ENCODE results near the gene ADD1.

DNA sequence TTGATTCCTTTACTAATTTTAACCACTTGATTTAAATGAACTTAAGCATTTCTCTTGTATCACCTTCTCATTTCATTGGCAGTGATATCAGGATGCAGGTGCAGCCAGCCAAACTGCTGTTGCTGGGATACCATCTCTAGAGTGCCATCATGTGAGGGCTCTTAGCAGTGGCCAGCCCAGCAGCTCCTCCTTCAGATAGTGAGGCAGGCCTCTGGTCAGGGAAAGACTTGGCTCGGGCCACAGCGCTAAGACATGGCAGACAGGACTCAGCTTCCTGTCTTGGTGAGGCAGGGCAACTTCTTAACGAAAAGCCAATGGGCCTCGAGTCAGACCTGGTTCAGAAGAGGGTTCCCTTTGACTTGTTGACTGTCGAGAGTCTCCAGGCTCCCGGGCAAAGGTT, 69.5 kb downstream of the ADD1 start:
- TF ChIP-seq CTCF (IDR thresholded peaks at IDR 0.05) (no peak), EZH2 (IDR thresholded peaks at IDR 0.05; ENCODE audit: borderline replicate concordance, insufficient read depth, low read depth, low read length, poor library complexity, severe bottlenecking) (no peak)
